GM20000 (cell line): ENCODE measurements around the gene APLNR.

ENCODE experiments used
- DNase-seq: peaks from one replicate; pipeline ENCODE4 v3.0.0; 2012; ENCODE audit warnings: low spot score
- TF ChIP-seq, protein P1 (sequence below): IDR thresholded peaks from 2 replicates; pipeline ENCODE4 v1.5.1; 2012; ENCODE audit warnings: mild to moderate bottlenecking, control low read depth; ENCODE audit errors: extremely low read depth, missing control alignments

APLNR gene

GRCh38 chr11:57203359-57203758, 33.7 kb downstream of the APLNR start:
- no peak for DNase-seq
- TF ChIP-seq, protein P1, sequence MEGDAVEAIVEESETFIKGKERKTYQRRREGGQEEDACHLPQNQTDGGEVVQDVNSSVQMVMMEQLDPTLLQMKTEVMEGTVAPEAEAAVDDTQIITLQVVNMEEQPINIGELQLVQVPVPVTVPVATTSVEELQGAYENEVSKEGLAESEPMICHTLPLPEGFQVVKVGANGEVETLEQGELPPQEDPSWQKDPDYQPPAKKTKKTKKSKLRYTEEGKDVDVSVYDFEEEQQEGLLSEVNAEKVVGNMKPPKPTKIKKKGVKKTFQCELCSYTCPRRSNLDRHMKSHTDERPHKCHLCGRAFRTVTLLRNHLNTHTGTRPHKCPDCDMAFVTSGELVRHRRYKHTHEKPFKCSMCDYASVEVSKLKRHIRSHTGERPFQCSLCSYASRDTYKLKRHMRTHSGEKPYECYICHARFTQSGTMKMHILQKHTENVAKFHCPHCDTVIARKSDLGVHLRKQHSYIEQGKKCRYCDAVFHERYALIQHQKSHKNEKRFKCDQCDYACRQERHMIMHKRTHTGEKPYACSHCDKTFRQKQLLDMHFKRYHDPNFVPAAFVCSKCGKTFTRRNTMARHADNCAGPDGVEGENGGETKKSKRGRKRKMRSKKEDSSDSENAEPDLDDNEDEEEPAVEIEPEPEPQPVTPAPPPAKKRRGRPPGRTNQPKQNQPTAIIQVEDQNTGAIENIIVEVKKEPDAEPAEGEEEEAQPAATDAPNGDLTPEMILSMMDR: no peak

- TF ChIP-seq, protein P1: no peak
- no peak for DNase-seq
These were observed 34.8 kb downstream of the APLNR start for GRCh38 chr11:57202281-57202680.

DNA sequence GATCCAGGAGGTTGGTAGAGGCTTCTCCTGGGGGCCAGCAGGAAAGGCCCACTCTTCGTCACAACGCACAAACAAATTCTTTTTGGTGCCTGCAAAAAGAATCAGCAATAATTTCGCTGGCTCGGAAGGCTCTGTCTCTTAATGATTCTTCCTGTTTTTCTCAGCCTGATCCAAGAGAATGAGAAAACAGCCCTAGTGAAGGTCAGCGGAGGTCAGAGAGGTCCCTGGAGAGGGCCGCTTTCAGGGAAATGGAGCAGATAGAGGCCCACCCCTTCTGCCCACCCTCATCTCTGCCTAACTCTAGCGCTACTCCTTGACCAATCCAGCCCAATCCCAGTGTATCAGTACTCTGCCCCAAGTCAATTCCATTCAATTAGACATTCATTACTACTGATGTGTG, 36.1 kb downstream of the APLNR start:
- no peak for DNase-seq
- TF ChIP-seq, protein P1: no peak

- TF ChIP-seq, protein P1: no peak
- DNase-seq: no peak
These were observed 37.7 kb downstream of the APLNR start for GRCh38 chr11:57199330-57199729.

- DNase-seq: no peak
- TF ChIP-seq, protein P1: no peak
These were observed 39.3 kb downstream of the APLNR start for GRCh38 chr11:57197762-57198161.

DNA sequence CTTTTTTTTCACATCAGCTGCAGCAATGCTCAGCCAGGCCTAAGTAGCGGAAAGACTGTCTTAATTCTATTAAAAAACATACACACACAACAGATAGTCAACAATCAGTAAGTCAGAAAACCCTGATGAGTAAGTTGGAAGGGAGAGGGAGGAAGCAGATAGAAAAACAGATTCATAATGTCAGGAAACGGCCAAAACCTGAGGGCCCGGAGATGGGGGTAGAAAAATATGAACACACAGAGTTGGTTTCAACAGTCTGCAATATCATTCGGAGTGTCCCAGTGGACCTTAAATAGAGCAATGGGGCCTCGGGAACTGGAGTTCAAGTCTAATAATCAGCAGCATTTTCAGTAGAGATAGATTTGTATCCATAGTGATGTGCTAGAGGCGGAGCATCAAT, 40.5 kb downstream of the APLNR start:
- TF ChIP-seq, protein P1: no peak
- DNase-seq: no peak

DNA sequence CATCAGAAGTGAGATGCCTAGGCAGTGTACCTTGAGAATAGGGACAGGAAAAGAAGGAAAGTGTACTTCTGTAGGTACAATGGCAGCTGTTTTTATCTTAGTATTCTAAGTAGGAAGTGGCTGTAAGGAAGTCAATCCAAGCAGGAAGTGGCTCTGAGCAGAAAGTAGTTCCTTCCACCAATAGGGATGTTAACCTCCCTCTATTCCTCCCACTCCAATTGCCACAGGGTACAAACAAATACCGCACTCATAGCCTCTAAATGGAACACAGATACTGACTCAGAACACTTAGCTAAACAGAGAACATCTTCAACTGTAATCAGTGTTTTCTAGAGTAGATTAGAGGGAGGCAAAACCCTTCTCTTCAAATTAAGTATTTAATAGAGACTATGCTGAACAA, 44.7 kb downstream of the APLNR start:
- TF ChIP-seq, protein P1: no peak
- no peak for DNase-seq
